Endothelial cell of umbilical vein (primary cell): ENCODE data around the gene STYX.

ENCODE experiments used
- EZH2 ChIP-seq: IDR thresholded peaks from 2 replicates; pipeline ENCODE4 v1.6.1; 2012; ENCODE audit warnings: borderline replicate concordance, low read depth, mild to moderate bottlenecking, moderate library complexity, low read length, inconsistent platforms; ENCODE audit not compliant: severe bottlenecking
- FOS ChIP-seq: IDR thresholded peaks from 2 replicates; pipeline ENCODE4 v1.6.1; 2011; ENCODE audit warnings: mild to moderate bottlenecking, low read length, moderate library complexity, borderline replicate concordance; ENCODE audit not compliant: insufficient read depth
- GATA2 ChIP-seq: IDR thresholded peaks from 2 replicates; pipeline ENCODE4 v1.7.0; 2011; ENCODE audit warnings: low read depth, mild to moderate bottlenecking, moderate library complexity, mixed read lengths, low read length; ENCODE audit not compliant: insufficient read length, insufficient read depth
- JUN ChIP-seq: IDR thresholded peaks from 2 replicates; pipeline ENCODE4 v1.6.1; 2011; ENCODE audit warnings: borderline replicate concordance, low read depth; ENCODE audit not compliant: insufficient read length, insufficient read depth
- MYC ChIP-seq: IDR thresholded peaks from one replicate; pipeline ENCODE4 v1.6.1; 2011; ENCODE audit warnings: mild to moderate bottlenecking, low read depth, low read length
- POLR2A ChIP-seq: IDR thresholded peaks from 2 replicates; pipeline ENCODE4 v1.6.1; 2012; ENCODE audit warnings: low read depth, mild to moderate bottlenecking, control low read depth, low read length
- POLR2AphosphoS5 ChIP-seq: IDR thresholded peaks from 2 replicates; pipeline ENCODE4 v1.6.1; 2012; ENCODE audit warnings: low read depth, mild to moderate bottlenecking, control low read depth, low read length, moderate library complexity; ENCODE audit not compliant: insufficient read depth
- TF ChIP-seq, protein P1 (sequence below), 2 donors: IDR thresholded peaks; 1 replicate in 1 of 2; 2 replicates in 1 of 2; pipeline ENCODE4 v1.5.1; 2011; ENCODE audit warnings: low read length in 2 of 2, mild to moderate bottlenecking in 2 of 2, moderate library complexity in 2 of 2, control low read depth in 1 of 2, inconsistent platforms in 1 of 2, low read depth in 1 of 2; ENCODE audit not compliant: insufficient read depth in 1 of 2; ENCODE audit errors: extremely low read depth in 1 of 2
- TF ChIP-seq, protein P2 (sequence below): IDR thresholded peaks from 2 replicates; pipeline ENCODE4 v1.6.1; 2011; ENCODE audit not compliant: insufficient read depth, insufficient read length

DNA sequence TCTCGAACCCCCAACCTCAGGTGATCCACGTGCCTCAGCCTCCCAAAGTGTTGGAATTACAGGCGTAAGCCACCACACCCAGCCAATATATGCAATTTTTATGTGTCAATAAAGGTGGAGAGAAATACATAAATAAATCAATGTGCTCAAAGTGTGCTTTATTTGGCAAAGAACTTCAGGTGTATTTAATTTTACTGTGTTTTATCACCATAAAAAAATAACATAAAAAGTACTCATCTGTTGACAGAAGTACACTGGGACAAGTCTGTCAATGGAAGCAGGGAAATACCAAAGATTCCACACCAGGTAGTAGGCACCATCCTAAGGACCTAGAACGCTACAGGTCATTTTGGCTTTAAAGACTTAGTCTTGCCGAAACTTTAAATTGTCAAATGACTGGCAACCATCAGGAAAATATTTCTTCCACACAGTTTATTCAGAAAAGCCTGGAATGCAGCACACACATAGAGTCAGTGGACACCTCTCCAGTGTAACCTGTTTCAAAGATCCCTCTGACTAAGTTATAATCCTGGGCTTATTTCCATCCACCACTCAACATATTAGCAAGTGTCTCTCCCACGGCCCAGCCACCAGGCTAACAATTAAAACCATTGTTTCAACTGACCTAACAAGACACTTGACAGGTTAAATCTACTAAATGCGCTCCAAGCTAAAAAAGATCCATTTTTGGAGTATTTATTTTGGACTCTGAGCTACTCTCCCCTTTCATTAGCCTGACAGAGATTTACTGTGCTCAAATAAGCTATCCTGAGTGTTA is 38.8 kb upstream of the STYX start:
- TF ChIP-seq POLR2A: no peak
- TF ChIP-seq, protein P1, sequence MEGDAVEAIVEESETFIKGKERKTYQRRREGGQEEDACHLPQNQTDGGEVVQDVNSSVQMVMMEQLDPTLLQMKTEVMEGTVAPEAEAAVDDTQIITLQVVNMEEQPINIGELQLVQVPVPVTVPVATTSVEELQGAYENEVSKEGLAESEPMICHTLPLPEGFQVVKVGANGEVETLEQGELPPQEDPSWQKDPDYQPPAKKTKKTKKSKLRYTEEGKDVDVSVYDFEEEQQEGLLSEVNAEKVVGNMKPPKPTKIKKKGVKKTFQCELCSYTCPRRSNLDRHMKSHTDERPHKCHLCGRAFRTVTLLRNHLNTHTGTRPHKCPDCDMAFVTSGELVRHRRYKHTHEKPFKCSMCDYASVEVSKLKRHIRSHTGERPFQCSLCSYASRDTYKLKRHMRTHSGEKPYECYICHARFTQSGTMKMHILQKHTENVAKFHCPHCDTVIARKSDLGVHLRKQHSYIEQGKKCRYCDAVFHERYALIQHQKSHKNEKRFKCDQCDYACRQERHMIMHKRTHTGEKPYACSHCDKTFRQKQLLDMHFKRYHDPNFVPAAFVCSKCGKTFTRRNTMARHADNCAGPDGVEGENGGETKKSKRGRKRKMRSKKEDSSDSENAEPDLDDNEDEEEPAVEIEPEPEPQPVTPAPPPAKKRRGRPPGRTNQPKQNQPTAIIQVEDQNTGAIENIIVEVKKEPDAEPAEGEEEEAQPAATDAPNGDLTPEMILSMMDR (IDR thresholded peaks at IDR 0.05; ENCODE audit: extremely low read depth in 1 of 2, insufficient read depth in 1 of 2, low read depth in 1 of 2, low read length in 2 of 2): no peak
- TF ChIP-seq, protein P2, sequence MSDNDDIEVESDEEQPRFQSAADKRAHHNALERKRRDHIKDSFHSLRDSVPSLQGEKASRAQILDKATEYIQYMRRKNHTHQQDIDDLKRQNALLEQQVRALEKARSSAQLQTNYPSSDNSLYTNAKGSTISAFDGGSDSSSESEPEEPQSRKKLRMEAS: no peak
- TF ChIP-seq JUN: no peak
- no peak for TF ChIP-seq POLR2AphosphoS5
- no peak for TF ChIP-seq EZH2
- no peak for TF ChIP-seq MYC
- no peak for TF ChIP-seq FOS
- no peak for TF ChIP-seq GATA2
